Lower leg skin (tissue), 4 donors: ENCODE measurements around the gene DGAT2. TPM values are rescaled to one million over a fixed set of nuclear protein-coding genes. Genes with fewer than 3 reads are reported as not detected.

Experiments
- DNase-seq, 2 donors: peaks; one replicate each; pipeline ENCODE4 v3.0.0-alpha.2; 2019; ENCODE audit warnings: low spot score in 2 of 2
- H3K4me3 ChIP-seq: fragments of 200-600 bp; sonication (generic); 2 replicates; pipeline ENCODE4 v1.5.1; 2017; ENCODE audit warnings: mild to moderate bottlenecking, low read depth; ENCODE audit not compliant: poor library complexity, severe bottlenecking
- CTCF ChIP-seq, 3 donors: fragments of 450-650 bp; IDR thresholded peaks; one replicate each; pipeline ENCODE4 v1.5.1; 2016; ENCODE audit warnings: antibody characterized with exemption in 3 of 3, mild to moderate bottlenecking in 3 of 3, moderate library complexity in 2 of 3
- POLR2A ChIP-seq, 2 donors: fragments of 450-650 bp; IDR thresholded peaks; one replicate each; pipeline ENCODE4 v1.6.1; 2016 to 2017; ENCODE audit warnings: antibody characterized with exemption in 2 of 2, mild to moderate bottlenecking in 1 of 2, moderate library complexity in 1 of 2
- WGBS, 2 donors: methylation state at CpG; one replicate each; pipeline ENCODE4 v1.1.5; 2018; 5-methylcytosine and 5-hydroxymethylcytosine counted together
- intact Hi-C: fragments of 100-400 bp; cut with DNase I; formaldehyde crosslinking; loops from one replicate; pipeline ENCODE4 v1.15.0; 2023; ENCODE audit warnings: low total_unique reads
- total RNA-seq, 4 donors: library from RNA; depleted of rRNA; stranded (reverse); fragments of >200 nt; gene quantifications; one replicate each; pipeline ENCODE4 v1.1.0, GENCODE V29; 2016

The DGAT2 gene
- total RNA-seq, 4 donors from 2014 or later = 160 to 545 (median 289) TPM

GRCh38 chr11:75822541-75822940, 54.0 kb downstream of the DGAT2 start:
- 78 to 81% methylated on average over 3 of the region's 3 CpGs for WGBS, 2 donors
- no peak overlapping the region for H3K4me3 ChIP-seq
- intact Hi-C loops = no loop called here
- TF ChIP-seq CTCF (IDR thresholded peaks at IDR 0.05) = no peak
- no peak for TF ChIP-seq POLR2A (IDR thresholded peaks at IDR 0.05)
- DNase-seq = no peak

GRCh38 chr11:75823415-75823814, 54.8 kb downstream of the DGAT2 start:
- WGBS, 2 donors = 87 to 90% methylated on average over 4 of the region's 4 CpGs
- intact Hi-C loops = no loop called here
- no peak for TF ChIP-seq CTCF (IDR thresholded peaks at IDR 0.05)
- DNase-seq = no peak
- no peak overlapping the region for H3K4me3 ChIP-seq

GRCh38 chr11:75823946-75824345, 55.4 kb downstream of the DGAT2 start:
- WGBS, 2 donors = 57 to 65% methylated on average over 4 of the region's 4 CpGs
- no peak for DNase-seq
- TF ChIP-seq POLR2A (IDR thresholded peaks at IDR 0.05) = no peak
- no peak for TF ChIP-seq CTCF (IDR thresholded peaks at IDR 0.05)
- intact Hi-C loops = no loop called here
- H3K4me3 ChIP-seq = no peak overlapping the region

GRCh38 chr11:75826461-75827230, 58.1 kb downstream of the DGAT2 start:
- 29 to 37% methylated on average over 4 of the region's 4 CpGs for WGBS, 2 donors
- TF ChIP-seq CTCF (IDR thresholded peaks at IDR 0.05) = no peak
- no peak for TF ChIP-seq POLR2A (IDR thresholded peaks at IDR 0.05)
- no peak for DNase-seq
- H3K4me3 ChIP-seq = no peak overlapping the region
- intact Hi-C loops = no loop called here

GRCh38 chr11:75827562-75827961, 59.0 kb downstream of the DGAT2 start:
- no peak overlapping the region for H3K4me3 ChIP-seq
- no peak for DNase-seq
- TF ChIP-seq POLR2A (IDR thresholded peaks at IDR 0.05) = no peak
- WGBS, 2 donors = 63 to 77% methylated on average over 5 of the region's 5 CpGs
- intact Hi-C loops = no loop called here

- intact Hi-C loops = no loop called here
- no peak for TF ChIP-seq POLR2A (IDR thresholded peaks at IDR 0.05)
- no peak for TF ChIP-seq CTCF (IDR thresholded peaks at IDR 0.05)
- no peak overlapping the region for H3K4me3 ChIP-seq
- 91 to 94% methylated on average over 6 of the region's 6 CpGs for WGBS, 2 donors
- DNase-seq = no peak
Measured at GRCh38 chr11:75831915-75832502, 63.4 kb downstream of the DGAT2 start.
